ENCODE results near the gene CD82.
A peak's percentile ranks its signal among the peaks of the same experiment; 100 is the strongest.

CD82 gene

DNA sequence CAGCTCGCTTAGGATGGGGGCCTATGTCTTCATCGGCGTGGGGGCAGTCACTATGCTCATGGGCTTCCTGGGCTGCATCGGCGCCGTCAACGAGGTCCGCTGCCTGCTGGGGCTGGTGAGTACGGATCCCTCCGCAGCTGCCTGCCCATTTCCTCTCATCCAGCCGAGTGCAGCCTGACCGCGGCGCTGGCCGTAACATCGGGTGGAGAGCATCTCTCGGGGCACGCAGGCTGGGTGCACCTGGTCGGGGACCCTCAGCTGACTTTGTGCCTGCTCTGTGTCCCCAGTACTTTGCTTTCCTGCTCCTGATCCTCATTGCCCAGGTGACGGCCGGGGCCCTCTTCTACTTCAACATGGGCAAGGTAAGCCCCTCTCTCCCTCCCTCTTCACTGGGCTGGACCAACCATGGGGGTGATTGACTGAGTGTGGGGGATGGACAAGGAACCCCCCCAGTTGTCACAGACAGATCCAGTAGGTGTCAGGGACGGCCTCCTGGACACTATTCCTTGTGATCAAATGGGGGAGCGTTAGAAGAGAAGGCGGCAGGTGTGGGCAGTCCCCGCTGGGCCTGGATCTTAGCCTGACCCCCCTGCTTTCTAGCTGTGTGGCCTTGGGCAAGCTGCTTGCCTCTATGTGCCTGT lies 39.7 kb downstream of the CD82 start:
- no peak for DNase-seq

DNA sequence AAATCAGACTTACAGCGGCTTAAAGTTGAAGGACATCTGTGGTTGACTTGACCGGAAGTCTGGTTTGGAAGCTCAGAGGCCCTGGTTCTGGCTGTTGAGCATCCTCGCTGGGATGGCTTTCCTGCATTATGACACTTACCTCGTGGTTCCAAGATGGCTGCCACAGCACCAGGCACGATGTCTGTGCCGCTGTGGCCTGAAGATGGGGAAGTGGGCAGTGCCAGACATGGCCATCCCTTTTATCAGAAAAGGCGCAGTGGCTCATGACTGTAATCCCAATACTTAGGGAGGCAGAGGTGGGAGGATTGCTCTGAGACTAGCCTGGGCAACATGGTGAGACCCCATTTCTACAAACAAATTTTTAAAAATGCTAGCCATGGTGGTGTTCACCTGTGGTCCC lies 40.5 kb downstream of the CD82 start:
- DNase-seq, result no peak

DNA sequence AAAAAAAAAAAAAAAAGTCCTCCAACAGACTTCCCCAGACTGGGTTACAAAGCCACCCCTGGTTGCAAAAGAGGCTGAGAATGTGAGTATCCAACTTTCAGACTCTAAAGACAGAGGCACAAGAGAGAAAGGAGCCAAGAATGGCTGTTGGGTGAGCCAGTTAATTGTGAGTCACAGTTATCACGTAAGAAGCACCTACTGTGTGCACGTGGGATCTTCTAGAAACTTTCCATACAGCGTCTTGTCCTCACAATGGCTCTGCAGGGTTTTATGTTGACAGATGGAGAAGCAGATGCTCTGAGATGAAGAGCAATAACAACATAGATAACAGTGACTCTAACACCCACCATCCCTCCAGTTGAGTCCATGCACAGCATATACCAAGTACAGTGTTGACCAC lies 41.0 kb downstream of the CD82 start:
- DNase-seq, result no peak

DNA sequence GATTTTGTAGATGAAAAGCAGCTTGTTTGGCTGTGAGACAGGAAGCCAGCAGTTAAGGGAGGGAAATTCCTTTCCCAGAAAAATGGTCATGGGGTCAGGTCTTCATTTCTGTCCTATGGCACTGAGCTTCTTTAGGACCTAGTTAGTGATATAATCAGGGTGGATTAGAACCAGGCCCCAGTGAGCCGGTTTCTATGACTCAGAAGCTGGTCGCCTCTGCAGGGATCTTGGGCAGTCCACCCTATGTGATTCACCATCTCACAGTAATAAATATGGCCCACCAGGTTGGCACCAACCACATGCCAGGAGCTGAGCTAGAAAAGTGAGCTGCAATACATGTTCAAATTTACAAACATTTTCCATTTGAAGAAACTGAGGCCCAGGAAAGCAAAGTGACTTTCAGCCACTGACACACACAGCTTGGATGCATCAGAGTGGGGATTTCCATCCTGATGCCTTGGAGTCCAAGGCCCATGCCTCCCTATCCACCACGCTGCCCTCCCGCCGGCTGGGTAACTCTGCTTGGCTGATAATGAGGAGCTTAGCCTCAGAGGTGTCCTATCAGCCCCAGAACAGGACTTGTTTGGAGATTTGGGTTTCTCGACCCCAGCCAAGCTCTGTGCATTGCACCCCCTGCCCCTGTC lies 42.0 kb downstream of the CD82 start:
- DNase-seq, result no peak

DNA sequence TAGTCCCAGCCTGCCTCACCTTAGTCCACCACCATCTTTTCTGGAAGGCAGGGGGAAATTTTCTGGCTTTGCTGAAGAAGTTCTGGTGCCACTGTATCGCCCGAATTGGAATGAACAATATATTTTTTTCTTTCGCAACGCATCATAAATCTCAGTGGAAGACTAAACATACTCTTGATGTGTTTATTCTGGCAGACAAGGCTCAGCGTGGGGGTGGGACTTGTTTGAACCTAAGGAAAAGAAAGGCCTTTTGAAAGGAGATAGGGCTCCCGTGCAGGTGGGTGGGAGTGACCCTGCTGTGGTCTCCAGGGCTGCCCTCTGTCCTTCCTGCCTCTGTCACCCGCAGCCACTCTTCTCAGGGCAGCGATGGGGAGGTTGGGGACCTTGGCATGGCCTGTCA lies 42.5 kb downstream of the CD82 start:
- no peak for DNase-seq

DNA sequence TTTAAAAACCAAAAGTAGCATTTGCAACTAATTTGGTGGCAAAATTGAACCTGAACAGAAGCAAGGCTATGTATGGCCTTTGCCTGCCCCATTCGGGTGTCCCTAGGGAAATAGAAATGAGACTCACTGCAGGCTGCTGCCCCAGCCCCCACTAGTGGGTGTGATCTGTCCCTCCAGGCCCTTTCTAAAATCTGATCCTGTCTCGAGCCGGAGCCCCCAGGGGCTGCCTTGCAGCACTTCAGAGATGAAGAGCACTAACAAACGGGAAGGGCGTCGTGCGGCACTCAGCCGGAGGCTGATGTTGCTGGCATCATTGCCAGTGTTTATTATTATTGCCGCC lies 43.2 kb downstream of the CD82 start:
- DNase-seq, result no peak

DNA sequence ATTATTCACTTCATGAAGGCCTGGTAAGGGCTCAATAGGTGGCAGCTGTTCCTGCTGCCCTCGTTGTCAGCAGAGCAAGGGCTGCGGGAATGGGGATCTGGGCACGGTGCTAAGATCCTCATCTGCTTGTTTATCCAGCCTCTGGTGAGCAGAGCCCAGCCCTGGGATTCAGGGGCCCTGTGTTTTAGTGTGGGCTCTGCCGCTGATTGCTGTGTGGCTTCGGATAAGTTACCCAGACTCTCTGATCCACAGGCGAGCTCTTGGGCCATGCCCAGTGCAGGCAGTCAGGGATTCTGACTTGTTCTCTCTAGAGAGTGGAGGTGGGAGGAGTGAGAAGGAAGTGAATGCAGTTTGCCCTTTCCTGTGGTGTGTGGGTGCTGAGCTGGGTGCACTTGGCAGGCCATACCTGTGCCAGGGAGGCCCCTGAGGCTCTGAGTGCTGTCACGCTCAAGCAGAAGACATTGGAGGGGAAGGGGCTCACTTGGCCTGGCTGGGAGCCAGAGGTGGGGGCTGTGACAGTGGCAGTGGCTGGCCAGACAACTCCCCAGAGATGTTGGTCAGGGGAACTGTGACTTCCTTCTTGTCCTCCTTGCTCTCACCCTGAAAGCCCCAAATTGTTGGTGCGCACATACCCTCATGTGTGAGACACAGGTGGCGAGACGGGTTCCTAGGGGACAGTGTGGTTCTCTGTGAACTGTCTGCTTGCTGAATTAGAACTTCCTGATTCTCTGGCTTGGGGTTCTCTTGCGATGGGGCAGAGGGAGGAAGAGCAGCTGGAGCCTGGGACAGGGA lies 43.7 kb downstream of the CD82 start:
- peak; percentile 21 for DNase-seq

DNA sequence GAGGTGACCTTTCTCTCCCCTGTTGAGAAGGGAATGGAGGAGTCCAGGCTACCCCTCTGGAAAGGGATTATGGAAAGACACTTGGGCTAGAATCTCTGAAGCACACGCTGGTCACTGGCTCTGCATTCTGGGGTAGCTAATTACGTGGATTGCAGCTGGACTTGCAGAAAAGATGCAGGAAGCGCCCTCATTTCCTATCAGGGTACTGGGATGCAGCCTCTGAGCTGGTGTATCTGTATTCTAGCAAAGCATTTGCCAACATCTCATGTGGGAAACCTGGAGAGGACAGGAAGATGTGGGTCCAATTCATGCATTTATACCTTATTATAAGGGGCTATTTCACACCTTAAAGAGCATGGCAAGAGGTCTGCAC lies 44.3 kb downstream of the CD82 start:
- no peak for DNase-seq

DNA sequence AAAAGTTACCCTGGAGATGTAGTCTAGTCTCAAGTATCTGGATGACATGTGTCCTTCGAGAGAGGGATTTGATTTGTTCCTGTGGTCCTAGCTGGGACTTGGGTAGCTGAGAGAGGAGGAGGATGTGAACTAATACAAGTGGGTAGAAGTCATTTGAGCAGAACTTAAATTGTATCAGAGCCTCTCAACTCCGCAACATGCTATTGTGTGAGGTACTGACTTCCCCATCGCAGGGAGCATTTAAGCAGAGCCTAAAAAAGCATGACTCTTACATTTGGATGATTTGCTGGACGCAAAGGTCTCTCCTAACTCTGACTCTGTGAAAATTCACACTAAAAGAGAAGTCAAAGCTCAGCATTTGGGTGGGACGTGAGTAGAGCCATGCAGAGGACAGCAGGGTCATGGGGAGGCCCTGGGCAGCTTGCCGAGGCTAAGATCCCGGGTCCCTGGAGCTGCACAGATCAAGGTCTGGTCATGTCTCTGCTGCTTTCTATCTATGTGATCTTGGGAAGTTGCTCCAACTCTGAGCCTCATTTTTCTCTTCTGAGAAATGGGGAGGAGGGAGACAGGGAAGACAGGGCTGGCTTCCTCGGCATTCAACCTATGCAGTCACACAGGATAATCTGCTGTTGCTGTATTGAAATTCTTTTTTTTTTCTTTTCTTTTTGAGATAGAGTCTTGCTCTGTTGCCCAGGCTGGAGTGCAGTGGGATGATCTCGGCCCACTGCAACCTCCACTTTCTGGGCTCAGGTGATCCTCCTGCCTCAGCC lies 44.9 kb downstream of the CD82 start:
- DNase-seq, result no peak

DNA sequence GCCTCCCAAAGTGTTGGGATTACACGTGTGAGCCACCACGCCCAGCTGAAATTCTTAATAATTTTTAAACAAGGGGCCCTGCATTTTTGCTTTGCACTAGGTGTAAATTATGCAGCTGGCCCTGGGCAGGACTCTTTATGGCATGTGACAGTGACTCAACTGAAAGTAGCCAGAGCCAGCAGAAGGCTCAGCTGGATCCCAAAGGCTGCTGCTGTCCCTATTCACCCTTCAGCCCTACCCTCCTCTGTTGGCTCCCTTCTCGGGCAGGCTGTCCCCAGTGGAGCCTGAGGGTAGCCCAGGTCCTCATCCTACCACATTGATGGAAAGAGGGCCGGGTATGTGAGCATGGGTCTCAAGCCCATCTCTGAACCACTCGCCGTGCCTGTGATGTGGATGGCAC lies 45.6 kb downstream of the CD82 start:
- DNase-seq, result no peak

DNA sequence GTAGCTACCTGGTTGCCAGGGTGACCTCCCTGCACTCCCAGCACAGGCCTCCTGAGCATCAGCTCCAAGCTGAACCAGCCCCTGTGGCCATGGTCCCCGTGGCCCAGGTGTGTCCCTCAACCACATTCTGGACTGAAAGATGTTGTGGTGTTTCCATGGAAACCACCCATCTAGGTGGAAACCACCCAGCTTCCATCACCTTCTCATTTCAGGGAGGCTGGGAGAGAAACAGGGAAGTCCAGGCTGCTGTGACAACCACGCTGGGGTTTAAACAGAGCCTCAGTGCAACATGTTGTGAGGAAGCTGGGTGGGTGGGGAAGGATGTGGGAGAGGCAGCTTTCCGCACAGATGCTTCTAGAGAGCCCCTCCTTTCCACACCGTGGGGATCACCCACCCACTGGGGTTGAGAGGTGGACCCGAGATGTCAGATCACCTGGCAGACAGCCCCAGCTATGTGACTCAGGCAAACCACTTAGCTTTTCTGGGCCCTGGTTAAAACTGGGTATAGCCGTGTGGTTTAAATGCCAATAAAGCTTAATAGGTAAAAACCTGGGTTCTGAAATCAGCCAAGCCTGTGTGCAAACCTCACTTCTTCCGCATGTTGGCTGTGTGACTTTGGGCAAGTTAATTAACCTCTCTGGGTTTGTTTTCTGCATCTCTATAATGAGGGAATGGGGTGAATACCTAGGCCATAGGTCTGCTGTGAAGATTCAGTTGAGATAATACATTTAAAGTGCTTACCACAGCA lies 46.4 kb downstream of the CD82 start:
- DNase-seq, result peak; percentile 61

DNA sequence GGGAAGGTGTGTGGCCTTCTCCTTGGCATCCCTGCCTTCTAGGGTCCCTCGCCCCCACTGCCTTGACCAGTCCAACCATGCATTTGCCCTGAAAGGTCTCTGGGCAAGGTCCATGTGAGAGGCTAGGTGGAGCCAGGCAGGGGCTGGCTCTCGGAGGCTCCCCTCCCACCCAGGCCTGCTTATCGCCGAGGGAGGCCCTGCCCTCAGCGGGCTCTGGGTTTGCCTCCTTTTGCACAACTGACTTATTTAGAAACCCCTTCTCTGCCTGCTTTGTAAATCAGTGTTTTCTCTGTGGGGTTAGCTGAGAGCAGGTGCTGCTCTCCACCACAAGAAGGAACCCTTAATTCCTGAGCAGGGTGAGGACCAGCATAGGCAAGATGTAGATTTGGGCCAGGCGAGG lies 47.7 kb downstream of the CD82 start:
- DNase-seq, result no peak

DNA sequence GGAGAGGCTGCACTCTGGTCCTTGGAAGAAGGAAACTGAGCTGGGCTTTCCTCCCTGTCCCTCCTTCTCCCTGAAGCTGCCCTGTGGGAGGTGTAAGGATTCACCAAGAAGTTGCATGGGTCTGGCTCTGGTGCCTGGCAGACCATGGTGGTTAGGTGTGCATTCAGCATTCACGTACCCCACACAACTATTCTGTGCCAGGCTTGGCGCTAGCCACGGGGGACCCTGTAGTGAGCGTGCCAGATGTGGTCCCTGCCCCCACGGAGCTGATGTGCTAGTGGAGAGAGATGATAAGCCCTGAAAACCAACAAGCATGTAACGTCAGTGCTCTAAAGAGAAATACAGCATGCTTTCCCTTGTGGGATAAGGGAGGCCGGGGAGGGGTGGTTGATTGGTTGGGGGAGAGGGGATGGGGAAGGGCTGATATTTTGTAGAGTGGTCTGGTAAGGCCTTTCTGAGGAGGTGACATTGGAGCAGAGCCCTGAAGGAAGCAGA lies 48.9 kb downstream of the CD82 start:
- no peak for DNase-seq

DNA sequence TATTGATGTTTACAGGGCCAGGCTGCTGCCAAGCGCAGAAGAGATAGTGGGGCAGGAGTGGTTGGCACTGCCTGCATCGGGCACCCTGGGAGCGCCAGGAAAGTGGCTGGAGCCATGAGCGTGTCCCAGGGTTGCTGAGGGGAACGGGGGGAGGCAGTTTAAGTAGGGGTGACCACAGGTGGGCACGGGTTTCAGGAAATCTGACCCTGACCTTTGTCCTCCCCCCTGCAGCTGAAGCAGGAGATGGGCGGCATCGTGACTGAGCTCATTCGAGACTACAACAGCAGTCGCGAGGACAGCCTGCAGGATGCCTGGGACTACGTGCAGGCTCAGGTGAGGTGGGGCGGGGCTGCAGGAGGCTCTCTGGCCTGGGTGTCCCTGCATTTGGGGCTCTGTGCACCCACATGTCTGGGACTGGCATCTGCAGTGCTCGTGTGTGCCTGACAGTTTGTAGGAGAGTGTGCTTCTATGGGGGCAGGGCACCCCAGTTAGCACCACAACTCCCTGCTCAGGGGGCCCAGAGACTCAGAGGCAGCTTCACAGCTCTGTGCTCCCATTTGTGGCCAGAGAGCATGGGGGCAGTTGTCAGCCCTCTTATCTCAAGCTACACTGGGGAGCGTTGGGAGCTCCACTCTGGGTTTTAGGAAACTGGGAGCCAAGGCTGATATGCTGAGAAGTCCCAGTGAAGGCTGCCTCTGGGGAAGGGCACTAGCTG lies 49.7 kb downstream of the CD82 start:
- no peak for DNase-seq

DNA sequence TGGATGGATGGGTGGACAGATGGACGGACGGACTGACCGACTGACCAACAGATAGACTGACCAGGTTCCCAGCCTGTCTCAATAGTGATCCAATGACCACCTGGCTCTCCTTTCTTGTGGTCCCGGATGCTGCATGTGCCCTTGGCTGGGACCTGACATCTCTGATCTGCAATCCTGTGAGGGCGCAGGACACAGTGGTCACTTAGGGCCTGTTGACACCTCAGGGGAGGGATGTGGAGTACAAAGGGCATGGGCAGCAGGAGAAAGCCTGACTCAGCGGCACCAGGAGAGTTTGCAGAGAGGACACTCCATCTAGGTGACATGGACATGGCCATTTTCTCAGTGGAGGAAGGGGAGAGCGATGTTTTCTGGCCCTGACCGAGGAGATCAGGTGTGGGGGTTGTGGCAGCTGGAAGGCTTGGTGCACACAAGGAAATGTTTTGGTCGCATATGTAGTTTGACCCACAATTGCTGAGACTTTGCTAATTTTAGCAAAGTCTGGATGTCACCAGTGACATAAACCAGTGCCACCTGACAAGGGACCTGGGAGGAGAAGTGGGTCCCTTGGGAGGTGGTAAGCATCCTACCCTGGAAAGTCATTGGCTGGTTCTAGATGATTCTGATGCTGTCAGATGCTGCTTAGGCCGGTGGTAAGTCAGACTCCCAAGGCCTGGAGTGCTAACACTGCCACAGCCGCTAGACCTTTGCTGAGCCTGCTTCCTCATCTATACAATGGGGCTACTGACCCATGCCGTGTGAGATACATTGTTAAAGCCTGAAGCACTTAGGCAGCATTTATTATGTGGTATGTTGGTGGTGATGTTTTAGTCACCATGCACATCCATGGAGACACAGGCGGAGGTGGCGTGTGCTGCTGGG lies 50.7 kb downstream of the CD82 start:
- no peak for DNase-seq

DNA sequence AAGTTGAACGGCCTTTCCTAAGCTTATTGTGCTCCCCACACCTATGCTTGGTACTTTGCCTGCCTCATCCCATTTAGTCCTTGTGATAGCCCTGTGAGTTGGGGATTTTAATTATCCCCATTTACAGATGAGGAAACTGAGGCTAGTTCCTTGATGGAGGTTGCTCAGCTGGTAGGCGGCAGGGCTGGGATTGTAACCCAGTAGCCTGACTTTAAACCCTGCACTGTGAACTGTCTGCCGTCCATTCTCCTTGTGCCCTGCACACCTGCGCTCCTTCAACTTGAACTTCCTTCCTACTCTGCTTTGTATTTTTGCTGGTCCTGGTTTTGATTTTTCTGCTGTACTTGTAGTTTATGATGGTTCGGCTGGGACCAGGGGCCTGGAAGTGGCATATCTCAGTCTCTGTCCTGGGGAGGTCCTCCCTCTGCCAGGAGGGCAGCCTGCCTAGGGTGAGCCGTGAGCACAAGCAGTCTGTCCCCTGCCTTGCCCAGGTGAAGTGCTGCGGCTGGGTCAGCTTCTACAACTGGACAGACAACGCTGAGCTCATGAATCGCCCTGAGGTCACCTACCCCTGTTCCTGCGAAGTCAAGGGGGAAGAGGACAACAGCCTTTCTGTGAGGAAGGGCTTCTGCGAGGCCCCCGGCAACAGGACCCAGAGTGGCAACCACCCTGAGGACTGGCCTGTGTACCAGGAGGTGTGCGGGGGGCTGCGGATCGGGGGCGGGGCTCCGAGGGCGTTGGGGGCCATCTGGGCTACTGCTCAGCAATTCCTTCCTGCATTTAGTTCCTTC lies 52.4 kb downstream of the CD82 start:
- DNase-seq, result no peak

DNA sequence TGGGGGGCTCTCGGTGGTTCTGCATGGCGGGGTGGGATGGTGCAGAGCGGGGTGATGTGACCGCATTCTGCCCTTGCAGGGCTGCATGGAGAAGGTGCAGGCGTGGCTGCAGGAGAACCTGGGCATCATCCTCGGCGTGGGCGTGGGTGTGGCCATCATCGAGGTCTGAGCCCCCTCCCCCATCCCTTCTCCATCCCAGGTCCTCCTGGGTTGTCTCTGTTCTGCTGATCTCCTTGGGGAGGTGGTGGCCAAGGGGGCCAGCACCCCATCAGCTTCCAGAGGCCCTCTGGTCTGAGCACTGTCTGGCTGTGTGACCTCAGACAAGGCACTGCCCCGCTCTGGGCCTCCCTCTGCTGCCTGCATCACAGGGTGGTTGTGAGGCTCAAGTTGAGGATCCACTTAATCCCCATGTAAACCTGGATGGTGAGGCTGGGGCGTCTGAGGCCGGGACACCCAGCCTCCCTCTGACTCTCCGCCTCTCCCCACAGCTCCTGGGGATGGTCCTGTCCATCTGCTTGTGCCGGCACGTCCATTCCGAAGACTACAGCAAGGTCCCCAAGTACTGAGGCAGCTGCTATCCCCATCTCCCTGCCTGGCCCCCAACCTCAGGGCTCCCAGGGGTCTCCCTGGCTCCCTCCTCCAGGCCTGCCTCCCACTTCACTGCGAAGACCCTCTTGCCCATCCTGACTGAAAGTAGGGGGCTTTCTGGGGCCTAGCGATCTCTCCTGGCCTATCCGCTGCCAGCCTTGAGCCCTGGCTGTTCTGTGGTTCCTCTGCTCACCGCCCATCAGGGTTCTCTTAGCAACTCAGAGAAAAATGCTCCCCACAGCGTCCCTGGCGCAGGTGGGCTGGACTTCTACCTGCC lies 53.3 kb downstream of the CD82 start:
- no peak for DNase-seq

DNA sequence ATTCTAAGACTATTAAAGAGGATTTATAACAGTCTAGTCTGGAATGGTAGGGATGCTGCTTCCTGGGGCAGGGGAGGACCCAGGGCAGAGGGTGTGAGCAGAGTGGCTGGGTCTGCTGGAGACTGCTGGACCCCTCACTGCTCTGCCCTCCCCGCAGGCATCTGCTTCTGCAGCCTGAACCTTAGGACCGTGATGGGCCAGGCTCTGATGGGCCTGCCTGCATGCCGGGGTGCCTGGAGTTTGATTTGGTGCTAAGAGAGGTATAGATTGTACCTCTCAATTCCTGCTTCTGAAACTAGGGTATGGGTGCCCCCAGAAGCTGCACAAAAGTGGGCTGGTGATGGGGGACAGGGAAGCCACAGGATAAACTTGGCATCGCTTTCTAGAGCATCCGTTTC lies 54.9 kb downstream of the CD82 start:
- DNase-seq, result no peak

DNA sequence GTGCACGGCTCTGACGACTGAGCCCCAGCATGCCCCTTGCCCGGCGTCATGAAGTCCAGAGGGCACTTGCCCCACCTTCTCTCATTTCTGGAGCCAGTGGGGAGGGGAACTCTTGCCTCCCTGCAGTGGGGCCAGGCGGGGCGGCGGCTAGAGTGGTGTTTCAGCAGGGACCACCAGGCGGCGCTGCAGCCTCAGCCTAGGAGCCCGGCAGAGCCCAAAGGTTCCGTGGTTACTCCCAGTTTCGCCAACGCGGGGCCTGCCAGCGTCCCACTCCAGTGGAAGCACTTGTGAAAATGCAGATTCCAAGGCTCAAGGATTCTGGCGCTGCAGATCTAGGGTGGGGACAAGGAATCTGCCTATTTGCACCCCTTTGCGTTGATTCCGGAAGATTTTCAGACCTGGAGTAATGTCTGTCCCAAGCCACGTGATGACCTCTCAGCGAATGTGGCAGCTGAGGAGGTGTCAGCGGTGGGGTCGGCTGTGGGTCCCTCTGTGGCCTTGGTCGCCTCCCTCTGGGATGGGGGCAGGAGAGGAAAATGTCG lies 55.7 kb downstream of the CD82 start:
- peak; percentile 64 for DNase-seq
